ENCODE data around the gene TBC1D10A. TPM values are rescaled to one million over a fixed set of nuclear protein-coding genes. Genes with fewer than 3 reads are reported as not detected.
A peak's percentile ranks its signal among the peaks of the same experiment; 100 is the strongest.

The TBC1D10A gene
- total RNA-seq, 6 experiments from 2014 or later, result 15.6 to 20.6 (median 16.7) TPM

- no peak for TF ChIP-seq CTCF (IDR thresholded peaks at IDR 0.05)
- DNase-seq, result no peak
- H3K9me3 Mint-ChIP-seq, result no peaks in the 10 kb centered on the region
- H3K36me3 Mint-ChIP-seq (ENCODE audit: low read depth), result no peaks in the 10 kb centered on the region
- H3K4me3 Mint-ChIP-seq, result no peak overlapping the region
- H3K27ac Mint-ChIP-seq, result no peak overlapping the region
- peaks cover 6% of the 10 kb centered on the region for H3K4me1 Mint-ChIP-seq (ENCODE audit: low read depth)
- H3K27me3 Mint-ChIP-seq (ENCODE audit: insufficient read depth), result no peaks in the 10 kb centered on the region
Measured at GRCh38 chr22:30361916-30362650, 35.3 kb upstream of the TBC1D10A start.

DNA sequence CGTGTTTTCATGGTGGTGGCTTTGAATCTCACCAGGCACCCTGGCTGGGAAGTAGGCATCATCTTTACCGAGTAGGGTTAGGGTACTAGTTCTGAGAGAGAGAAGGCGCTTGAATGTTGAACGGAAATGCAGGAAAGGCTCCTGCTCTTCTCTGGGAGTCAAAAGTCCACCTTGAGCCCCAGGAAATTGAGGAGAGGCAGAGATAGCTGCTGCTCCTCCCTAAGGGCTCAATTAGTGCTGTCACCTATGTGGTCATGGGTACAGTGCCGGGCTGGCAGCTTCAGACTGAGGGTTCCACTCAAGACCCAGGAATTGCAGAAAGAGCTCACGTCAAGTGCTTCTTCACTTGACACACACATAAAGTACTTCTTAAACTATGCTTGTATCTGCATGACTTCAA lies 31.8 kb upstream of the TBC1D10A start:
- no peak overlapping the region for H3K4me3 Mint-ChIP-seq
- peaks cover 2% of the 10 kb centered on the region; the same call in 1 of the 2 replicates for H3K27me3 Mint-ChIP-seq (ENCODE audit: insufficient read depth)
- H3K27ac Mint-ChIP-seq, result no peak overlapping the region
- H3K4me1 Mint-ChIP-seq (ENCODE audit: low read depth), result peaks cover 32% of the 10 kb centered on the region
- no peaks in the 10 kb centered on the region for H3K9me3 Mint-ChIP-seq
- DNase-seq, result no peak
- TF ChIP-seq CTCF (IDR thresholded peaks at IDR 0.05), result no peak
- H3K36me3 Mint-ChIP-seq (ENCODE audit: low read depth), result peaks cover 11% of the 10 kb centered on the region

- H3K36me3 Mint-ChIP-seq (ENCODE audit: low read depth), result peaks cover 11% of the 10 kb centered on the region
- DNase-seq, result no peak
- H3K4me3 Mint-ChIP-seq, result peak overlapping the region; percentile 98
- TF ChIP-seq CTCF (IDR thresholded peaks at IDR 0.05), result no peak
- peaks cover 2% of the 10 kb centered on the region; the same call in 1 of the 2 replicates for H3K27me3 Mint-ChIP-seq (ENCODE audit: insufficient read depth)
- peak overlapping the region; percentile 96 for H3K27ac Mint-ChIP-seq
- H3K4me1 Mint-ChIP-seq (ENCODE audit: low read depth), result peaks cover 33% of the 10 kb centered on the region
- H3K9me3 Mint-ChIP-seq, result no peaks in the 10 kb centered on the region
Measured at GRCh38 chr22:30357650-30358215, 31.0 kb upstream of the TBC1D10A start.

GRCh38 chr22:30357236-30357570 lies 30.5 kb upstream of the TBC1D10A start:
- H3K27ac Mint-ChIP-seq, result peak overlapping the region; percentile 96
- peaks cover 2% of the 10 kb centered on the region; the same call in 1 of the 2 replicates for H3K27me3 Mint-ChIP-seq (ENCODE audit: insufficient read depth)
- peaks cover 11% of the 10 kb centered on the region for H3K36me3 Mint-ChIP-seq (ENCODE audit: low read depth)
- no peak for DNase-seq
- H3K9me3 Mint-ChIP-seq, result no peaks in the 10 kb centered on the region
- no peak for TF ChIP-seq CTCF (IDR thresholded peaks at IDR 0.05)
- H3K4me1 Mint-ChIP-seq (ENCODE audit: low read depth), result peaks cover 33% of the 10 kb centered on the region
- peak overlapping the region; percentile 98 for H3K4me3 Mint-ChIP-seq

DNA sequence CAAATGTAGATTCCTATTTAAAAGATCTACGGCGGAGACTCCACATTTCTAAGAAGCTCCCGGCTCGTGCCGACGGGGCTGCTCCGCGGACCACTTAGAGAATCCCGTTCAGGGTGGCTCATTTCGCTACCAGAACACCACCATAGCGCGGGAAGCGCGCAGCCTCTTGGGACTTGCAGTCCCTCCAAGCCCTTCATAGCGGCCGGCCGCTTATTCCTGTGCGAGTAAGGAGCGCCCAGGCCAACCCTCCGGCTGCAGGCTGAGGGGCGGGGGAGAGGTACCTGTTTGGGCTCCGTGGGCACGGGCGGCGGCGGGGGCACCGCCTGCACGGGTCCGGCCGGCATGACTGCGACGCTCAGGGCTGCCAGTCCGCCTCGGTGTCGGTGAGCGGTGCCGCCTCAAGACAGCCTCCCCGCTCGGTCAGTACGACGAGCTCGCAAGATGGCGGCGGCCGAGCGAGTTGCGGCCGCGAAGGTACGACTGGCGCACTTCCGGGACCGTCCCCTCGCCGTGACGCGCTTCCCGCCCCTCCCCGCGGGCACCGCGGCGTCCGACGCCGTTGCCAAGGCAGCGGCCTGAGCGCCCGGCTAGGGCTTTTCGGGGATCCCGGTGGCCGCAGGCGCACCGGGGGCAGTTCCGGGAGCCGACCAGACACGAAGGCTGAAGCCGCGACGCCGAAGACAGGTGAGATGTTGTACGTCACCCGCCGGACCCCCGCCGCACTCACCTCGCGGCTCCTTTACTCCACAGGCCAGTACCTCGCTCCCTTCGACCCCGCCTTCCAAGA lies 29.9 kb upstream of the TBC1D10A start, which contains the start of the genes CCDC157 and SF3A1:
CCDC157 (plus strand) TSS at position 559 of the 787 bp plus-strand sequence. CDS start 8,994 bp downstream, outside the sequence.
SF3A1 (minus strand) TSS at position 446 of the 787 bp plus-strand sequence; CDS start at position 344, 102 bp downstream.
- Mint-ChIP-seq H3K27ac (peak within 1 kb of the TSS; percentile 96), H3K4me3 (peak within 1 kb of the TSS; percentile 98), H3K27me3 (ENCODE audit: insufficient read depth) (peaks cover 2% of the 10 kb centered on the region; the same call in 1 of the 2 replicates), H3K9me3 (no peaks in the 10 kb centered on the region), H3K4me1 (ENCODE audit: low read depth) (peaks cover 35% of the 10 kb centered on the region), H3K36me3 (ENCODE audit: low read depth) (peaks cover 15% of the 10 kb centered on the region)
- peak; percentile 88 for DNase-seq
- TF ChIP-seq CTCF (IDR thresholded peaks at IDR 0.05), result no peak
